Muscle layer of colon (tissue), 2 donors: ENCODE data around the gene CARTPT.

ENCODE experiments used
- H3K27ac ChIP-seq: one replicate; pipeline ENCODE4 v1.7.0; 2013; ENCODE audit warnings: low read depth, mild to moderate bottlenecking, low read length, moderate library complexity
- H3K27me3 ChIP-seq, 2 donors: one replicate each; pipeline ENCODE4 v1.7.0; 2013; ENCODE audit warnings: low read length in 2 of 2, mild to moderate bottlenecking in 2 of 2; ENCODE audit not compliant: insufficient read depth in 2 of 2, control insufficient read depth in 1 of 2
- H3K36me3 ChIP-seq: one replicate; pipeline ENCODE4 v1.7.0; 2013; ENCODE audit warnings: mild to moderate bottlenecking, low read length; ENCODE audit not compliant: insufficient read depth
- H3K4me1 ChIP-seq: one replicate; pipeline ENCODE4 v1.7.0; 2013; ENCODE audit warnings: mild to moderate bottlenecking, low read length; ENCODE audit not compliant: insufficient read depth
- H3K4me3 ChIP-seq, 2 donors: one replicate each; pipeline ENCODE4 v1.7.0; 2013; ENCODE audit warnings: low read length in 2 of 2, low read depth in 1 of 2, mild to moderate bottlenecking in 1 of 2, moderate library complexity in 1 of 2
- H3K9ac ChIP-seq: one replicate; pipeline ENCODE4 v1.7.0; 2013; ENCODE audit warnings: low read length
- H3K9me3 ChIP-seq: one replicate; pipeline ENCODE4 v1.7.0; 2013; ENCODE audit warnings: mild to moderate bottlenecking, low read length
- donor health status: abdominal sarcoma.
- donor health status: Adenocarcinoma of cecum.

CARTPT gene

DNA sequence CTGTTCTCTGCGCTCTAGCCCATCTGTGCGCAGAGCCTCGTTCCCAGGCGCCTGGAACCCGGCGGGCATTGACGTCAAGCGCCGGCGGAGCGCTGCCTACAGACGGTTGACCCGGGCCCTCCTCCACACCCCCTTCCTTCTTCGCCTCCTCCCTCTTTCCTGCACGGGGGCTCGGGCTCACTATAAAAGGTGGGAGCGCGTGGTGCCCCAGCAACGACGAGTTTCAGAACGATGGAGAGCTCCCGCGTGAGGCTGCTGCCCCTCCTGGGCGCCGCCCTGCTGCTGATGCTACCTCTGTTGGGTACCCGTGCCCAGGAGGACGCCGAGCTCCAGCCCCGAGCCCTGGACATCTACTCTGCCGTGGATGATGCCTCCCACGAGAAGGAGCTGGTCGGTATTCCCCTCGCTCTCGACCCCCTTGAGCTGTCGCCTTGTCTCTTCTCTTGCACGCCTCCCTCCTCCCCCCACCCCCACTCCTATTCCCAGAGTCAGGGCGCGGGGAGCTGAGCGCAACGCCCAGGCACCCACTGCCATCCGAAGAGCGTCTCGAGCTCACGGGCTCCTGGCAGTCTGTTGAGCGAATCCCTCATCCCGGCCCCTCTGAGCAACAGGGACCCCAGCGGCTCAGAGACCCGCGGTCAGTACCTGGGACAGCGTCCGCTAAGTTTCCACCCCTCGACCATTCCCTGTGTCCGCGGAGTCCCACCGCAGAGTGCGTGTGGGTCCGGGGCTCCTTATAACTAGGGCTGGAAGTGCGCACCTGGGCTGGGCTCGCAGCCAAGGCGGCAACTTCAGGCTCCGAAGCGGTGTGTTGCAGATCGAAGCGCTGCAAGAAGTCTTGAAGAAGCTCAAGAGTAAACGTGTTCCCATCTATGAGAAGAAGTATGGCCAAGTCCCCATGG, at the start of gene CARTPT:
CARTPT (plus strand) TSS at position 213 of the 902 bp plus-strand sequence; CDS start at position 232, 19 bp downstream.
- no peak within 1 kb of the TSS for H3K9ac ChIP-seq
- H3K27ac ChIP-seq, result no peak within 1 kb of the TSS
- no peaks in the 10 kb centered on the region for H3K4me1 ChIP-seq
- no peak within 1 kb of the TSS for H3K4me3 ChIP-seq
- peaks cover 5 to 11% of the 10 kb centered on the region in 2 donors for H3K27me3 ChIP-seq
- no peaks in the 10 kb centered on the region for H3K36me3 ChIP-seq
- no peaks in the 10 kb centered on the region for H3K9me3 ChIP-seq

DNA sequence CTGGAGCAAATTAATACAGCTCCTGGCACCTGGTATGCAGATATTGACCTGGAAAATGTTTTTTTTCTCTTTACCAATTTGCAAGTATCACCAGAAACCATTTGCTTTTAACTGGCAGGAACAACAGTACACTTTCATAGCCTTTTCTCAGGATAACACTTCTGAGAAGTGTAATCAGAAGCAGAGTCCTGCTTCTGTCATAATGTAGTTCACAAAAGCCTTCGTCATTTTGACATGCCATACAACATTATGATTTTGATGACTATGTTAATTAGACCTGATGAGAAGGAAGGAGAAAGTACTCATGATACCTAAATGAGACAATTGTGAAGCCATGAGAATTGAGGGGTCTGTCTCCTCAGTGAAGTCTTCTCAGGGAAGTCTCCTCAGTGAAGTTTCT, 41.1 kb upstream of the CARTPT start:
- no peaks in the 10 kb centered on the region for H3K27me3 ChIP-seq
- no peak overlapping the region for H3K27ac ChIP-seq
- no peaks in the 10 kb centered on the region for H3K9me3 ChIP-seq
- no peaks in the 10 kb centered on the region for H3K4me1 ChIP-seq
- H3K4me3 ChIP-seq, result no peak overlapping the region
- no peak overlapping the region for H3K9ac ChIP-seq
- H3K36me3 ChIP-seq, result no peaks in the 10 kb centered on the region

DNA sequence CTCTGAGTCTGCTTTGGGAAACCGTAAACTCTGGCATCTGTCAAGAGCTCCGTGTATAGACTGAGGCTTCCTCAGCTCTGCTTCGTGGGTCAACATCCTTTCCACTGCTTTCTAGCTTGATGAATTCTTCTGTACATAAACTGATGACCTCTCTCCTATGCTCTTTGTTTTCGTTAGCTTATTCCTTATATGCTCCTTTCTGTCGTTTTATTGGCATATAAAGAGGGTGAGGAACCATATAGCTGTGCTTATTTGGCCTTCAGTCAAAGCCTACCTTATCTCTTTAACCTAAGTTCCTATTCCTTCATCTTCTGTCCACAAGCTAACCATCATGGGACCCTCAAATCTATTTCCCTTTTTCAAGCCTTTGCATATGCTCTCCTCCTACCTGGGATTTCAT, 39.4 kb upstream of the CARTPT start:
- Histone ChIP-seq H3K9me3 (no peaks in the 10 kb centered on the region), H3K36me3 (no peaks in the 10 kb centered on the region), H3K27me3 (no peaks in the 10 kb centered on the region), H3K4me1 (no peaks in the 10 kb centered on the region), H3K9ac (no peak overlapping the region), H3K27ac (no peak overlapping the region), H3K4me3 (no peak overlapping the region)

DNA sequence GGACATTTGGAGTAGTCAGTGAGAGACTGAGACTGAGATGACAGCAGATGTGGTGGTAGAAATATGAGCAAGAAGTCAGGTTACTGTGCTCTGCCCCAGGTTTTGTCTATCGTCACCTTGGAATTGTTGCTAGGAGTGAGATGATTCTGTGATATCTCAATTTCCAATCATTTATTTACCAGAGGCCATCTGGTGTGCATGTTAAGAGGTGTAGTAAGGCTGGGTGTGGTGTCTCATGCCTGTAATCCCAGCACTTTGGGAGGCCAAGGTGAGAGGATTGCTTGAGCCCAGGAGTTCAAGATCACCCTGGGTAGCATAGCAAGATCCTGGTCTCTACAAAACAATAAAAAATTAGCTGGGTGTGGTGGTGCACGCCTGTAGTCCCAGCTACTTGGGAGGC, 38.6 kb upstream of the CARTPT start:
- Histone ChIP-seq H3K27me3 (no peaks in the 10 kb centered on the region), H3K4me1 (no peaks in the 10 kb centered on the region), H3K27ac (no peak overlapping the region), H3K4me3 (no peak overlapping the region), H3K9me3 (no peaks in the 10 kb centered on the region), H3K9ac (no peak overlapping the region), H3K36me3 (no peaks in the 10 kb centered on the region)

DNA sequence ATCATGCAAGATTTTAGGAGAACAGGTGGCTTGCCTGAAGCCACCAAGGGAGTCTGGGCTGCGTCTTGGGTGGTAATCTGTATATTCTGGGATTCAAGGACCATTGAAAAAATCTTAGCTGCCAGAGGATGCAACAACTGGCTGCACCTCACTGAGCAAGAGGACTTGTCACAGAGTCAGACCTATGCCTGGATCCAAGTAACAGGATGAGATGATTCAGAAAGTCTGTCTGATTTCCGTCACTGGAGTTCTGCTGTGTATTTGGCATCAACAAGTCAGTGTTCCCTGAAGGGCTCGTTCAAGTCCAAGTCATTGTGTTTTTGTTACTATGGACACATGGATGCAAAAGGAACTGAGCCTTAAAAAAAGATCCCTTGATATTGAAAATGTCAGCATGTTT, 37.8 kb upstream of the CARTPT start:
- H3K9ac ChIP-seq, result no peak overlapping the region
- H3K9me3 ChIP-seq, result no peaks in the 10 kb centered on the region
- H3K27me3 ChIP-seq, result no peaks in the 10 kb centered on the region
- H3K4me1 ChIP-seq, result no peaks in the 10 kb centered on the region
- H3K36me3 ChIP-seq, result no peaks in the 10 kb centered on the region
- H3K27ac ChIP-seq, result no peak overlapping the region
- H3K4me3 ChIP-seq, result no peak overlapping the region

DNA sequence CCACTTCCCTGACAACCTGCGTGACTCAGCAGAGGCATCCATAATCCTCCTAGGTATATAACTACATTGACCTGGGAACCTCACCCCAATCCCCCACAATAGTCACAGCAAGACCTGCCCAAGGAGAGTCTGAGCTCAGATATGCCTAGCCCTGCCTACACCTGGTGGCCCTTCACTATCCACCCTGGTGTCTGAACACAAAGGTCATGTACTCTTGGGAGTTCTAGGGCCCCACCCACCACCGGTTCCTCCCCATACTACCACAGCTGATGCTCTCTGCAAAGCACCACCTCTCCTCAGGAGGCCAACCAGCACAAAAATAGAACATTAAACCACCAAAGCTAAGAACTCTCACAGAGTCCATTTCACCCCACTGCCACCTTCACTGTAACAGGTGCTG, 34.8 kb upstream of the CARTPT start:
- Histone ChIP-seq H3K36me3 (no peaks in the 10 kb centered on the region), H3K9me3 (no peaks in the 10 kb centered on the region), H3K4me3 (no peak overlapping the region), H3K9ac (no peak overlapping the region), H3K4me1 (no peaks in the 10 kb centered on the region), H3K27ac (no peak overlapping the region), H3K27me3 (no peaks in the 10 kb centered on the region)

DNA sequence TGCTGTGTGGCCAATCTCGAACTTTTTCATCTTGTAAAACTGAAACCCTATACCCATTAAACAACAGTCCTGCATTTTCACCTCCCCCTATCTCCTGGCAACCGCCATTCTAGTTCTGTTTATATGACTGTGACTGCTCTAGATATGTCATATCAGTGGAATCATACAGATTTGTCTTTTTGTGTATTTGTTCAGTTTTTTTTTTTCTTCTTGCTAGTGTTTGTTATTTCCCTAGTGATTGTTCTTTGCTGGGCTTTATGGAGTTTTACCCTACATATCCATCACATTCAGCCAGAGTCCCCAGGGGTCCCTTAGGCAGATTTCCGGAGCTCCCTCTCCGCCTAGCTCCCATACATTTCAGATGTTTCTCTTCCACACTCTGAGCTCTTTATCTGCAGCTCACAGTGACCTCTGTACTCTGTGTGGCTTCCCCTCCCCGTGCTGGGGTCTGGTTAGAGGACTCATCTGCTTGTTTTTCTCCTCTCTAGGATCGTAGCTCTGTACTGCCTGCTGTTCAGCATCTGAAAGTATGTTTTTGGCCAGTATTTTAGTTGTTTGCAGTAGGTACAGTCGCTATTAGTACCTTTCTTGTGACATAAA, 25.1 kb upstream of the CARTPT start:
- Histone ChIP-seq H3K4me1 (peaks cover 4% of the 10 kb centered on the region), H3K27ac (no peak overlapping the region), H3K9me3 (no peaks in the 10 kb centered on the region), H3K27me3 (no peaks in the 10 kb centered on the region), H3K4me3 (no peak overlapping the region), H3K36me3 (no peaks in the 10 kb centered on the region), H3K9ac (no peak overlapping the region)

DNA sequence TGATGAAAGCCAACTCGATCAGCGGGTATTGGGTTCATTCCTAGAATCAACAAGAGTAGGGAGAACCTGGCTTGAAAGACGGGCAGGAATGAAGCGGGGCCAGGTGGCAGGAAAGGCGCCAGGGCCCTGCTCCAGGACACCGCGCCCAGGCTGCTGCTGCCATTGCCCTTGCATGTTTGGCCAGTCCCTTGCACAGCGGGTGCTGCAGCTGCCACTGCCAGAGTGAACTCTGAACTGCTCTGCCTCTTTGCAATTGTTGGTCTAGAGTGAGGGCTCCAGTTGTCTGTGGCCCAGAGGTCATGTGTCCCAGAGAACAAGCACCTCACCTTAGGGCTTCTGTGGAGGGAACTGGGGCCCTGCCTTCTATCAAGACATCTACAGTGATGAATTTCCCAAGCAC, 24.0 kb upstream of the CARTPT start:
- no peak overlapping the region for H3K9ac ChIP-seq
- H3K4me3 ChIP-seq, result no peak overlapping the region
- H3K27ac ChIP-seq, result no peak overlapping the region
- peaks cover 4% of the 10 kb centered on the region for H3K4me1 ChIP-seq
- no peaks in the 10 kb centered on the region for H3K27me3 ChIP-seq
- no peaks in the 10 kb centered on the region for H3K36me3 ChIP-seq
- no peaks in the 10 kb centered on the region for H3K9me3 ChIP-seq

DNA sequence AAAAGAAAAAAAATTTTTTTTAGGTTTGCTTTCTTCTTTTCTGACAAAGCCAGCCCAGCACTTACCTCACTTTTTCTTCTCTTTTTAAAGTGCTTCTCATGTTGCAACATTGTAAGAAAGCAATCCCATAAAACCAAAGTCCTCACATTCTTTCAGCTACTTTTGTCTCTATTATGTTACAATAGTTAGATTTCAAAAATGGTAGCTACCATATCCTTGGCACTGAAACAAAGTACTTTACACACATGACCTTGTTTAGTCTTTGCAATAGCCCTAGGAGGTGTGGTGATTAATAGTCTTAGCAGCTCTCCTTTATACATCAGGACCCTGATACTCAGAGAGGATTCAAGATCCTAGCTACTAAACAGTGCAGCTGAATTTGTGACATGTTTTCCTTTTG, 23.5 kb upstream of the CARTPT start:
- Histone ChIP-seq H3K9me3 (no peaks in the 10 kb centered on the region), H3K9ac (no peak overlapping the region), H3K27ac (no peak overlapping the region), H3K36me3 (no peaks in the 10 kb centered on the region), H3K4me1 (peaks cover 4% of the 10 kb centered on the region), H3K4me3 (no peak overlapping the region), H3K27me3 (no peaks in the 10 kb centered on the region)

DNA sequence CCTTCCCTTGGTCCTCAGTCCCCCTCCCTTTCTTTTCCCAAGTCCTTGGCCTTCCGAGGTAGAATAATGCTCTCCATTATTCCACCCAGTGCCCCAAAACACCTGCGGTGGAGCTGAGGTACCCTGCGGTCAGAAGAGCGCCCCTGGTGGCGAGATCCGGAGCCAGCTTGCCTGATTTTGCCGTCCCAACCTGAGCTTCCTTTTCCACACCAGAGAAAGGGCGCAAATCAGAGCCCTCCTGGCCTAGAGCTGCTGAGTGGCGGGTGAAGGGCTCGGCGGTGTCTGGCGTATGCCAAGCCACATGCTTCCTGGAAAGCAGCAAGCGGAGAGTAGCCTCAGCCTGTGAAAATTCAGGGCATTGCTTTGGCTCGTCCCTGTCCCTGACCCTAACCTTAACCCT, 21.1 kb upstream of the CARTPT start:
- H3K4me1 ChIP-seq, result peaks cover 4% of the 10 kb centered on the region
- H3K27me3 ChIP-seq, result no peaks in the 10 kb centered on the region
- H3K36me3 ChIP-seq, result no peaks in the 10 kb centered on the region
- no peak overlapping the region for H3K9ac ChIP-seq
- H3K9me3 ChIP-seq, result no peaks in the 10 kb centered on the region
- H3K27ac ChIP-seq, result no peak overlapping the region
- H3K4me3 ChIP-seq, result no peak overlapping the region

DNA sequence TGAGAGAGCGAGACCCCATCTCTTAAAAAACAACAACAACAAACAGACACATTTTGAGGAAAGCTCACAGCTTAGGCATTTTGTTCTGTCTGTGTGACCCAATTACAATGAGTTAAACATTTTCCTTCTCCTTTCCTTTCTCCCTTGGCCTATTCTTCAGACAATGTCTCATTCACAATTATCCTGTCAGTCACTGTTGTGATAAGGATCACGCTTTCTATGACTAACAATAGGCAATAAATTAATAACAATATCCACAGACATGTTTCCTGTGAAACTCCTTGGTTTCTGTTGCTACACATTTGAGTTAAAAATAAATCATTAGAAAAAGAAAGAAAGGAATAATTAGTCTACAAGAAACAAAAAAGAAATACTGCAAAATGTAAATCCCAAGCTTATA, 19.8 kb upstream of the CARTPT start:
- no peaks in the 10 kb centered on the region for H3K36me3 ChIP-seq
- H3K9ac ChIP-seq, result no peak overlapping the region
- H3K9me3 ChIP-seq, result no peaks in the 10 kb centered on the region
- no peak overlapping the region for H3K4me3 ChIP-seq
- H3K27me3 ChIP-seq, result no peaks in the 10 kb centered on the region
- H3K4me1 ChIP-seq, result peaks cover under 1% of the 10 kb centered on the region
- no peak overlapping the region for H3K27ac ChIP-seq

DNA sequence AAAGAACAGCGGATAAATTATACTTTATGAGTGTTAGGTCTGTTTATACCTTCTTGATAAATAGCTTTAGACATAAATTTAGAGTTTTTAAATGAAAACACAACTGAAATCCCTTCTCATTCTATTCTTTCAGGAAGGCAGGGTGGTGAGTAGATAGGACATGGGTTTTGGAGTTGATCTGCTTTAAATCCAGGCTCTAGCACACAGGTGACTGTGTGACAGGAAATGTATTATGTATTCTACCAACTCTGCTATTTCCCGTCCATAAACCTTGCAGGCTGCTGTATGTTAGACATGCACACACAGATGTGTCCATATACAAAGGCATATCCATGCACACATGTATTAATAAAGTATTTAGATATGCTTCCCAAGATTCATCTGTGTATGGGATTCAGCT, 19.3 kb upstream of the CARTPT start:
- no peaks in the 10 kb centered on the region for H3K4me1 ChIP-seq
- H3K27me3 ChIP-seq, result no peaks in the 10 kb centered on the region
- H3K27ac ChIP-seq, result no peak overlapping the region
- no peak overlapping the region for H3K4me3 ChIP-seq
- H3K9me3 ChIP-seq, result no peaks in the 10 kb centered on the region
- H3K36me3 ChIP-seq, result no peaks in the 10 kb centered on the region
- no peak overlapping the region for H3K9ac ChIP-seq
